HepG2 (cell line): ENCODE results near the gene LMOD1. TPM values are rescaled to one million over a fixed set of nuclear protein-coding genes. Genes with fewer than 3 reads are reported as not detected.

Source experiments
- ATF7-NPFF ChIP-seq: sonication (generic); formaldehyde crosslinking; IDR thresholded peaks from 2 replicates; pipeline ENCODE4 v1.8.1; 2023; ENCODE audit warnings: mild to moderate bottlenecking, low read depth, missing genetic modification reagents, moderate library complexity
- CBX1 ChIP-seq: IDR thresholded peaks from one replicate; pipeline ENCODE4 v1.6.1; 2016; ENCODE audit warnings: antibody characterized with exemption, low read depth
- CC2D1A ChIP-seq: sonication (generic); formaldehyde crosslinking; IDR thresholded peaks from 2 replicates; pipeline ENCODE4 v1.8.1; 2023; ENCODE audit warnings: mild to moderate bottlenecking, missing genetic modification reagents
- GTF3A ChIP-seq: sonication (generic); formaldehyde crosslinking; conservative IDR thresholded peaks from 2 replicates; pipeline ENCODE4 v1.4.0; 2020; ENCODE audit warnings: mild to moderate bottlenecking, missing genetic modification reagents
- HMG20B ChIP-seq: conservative IDR thresholded peaks from 2 replicates; pipeline ENCODE4 v1.6.1; 2016; ENCODE audit warnings: missing genetic modification reagents, missing compliant biosample characterization
- HNF4G ChIP-seq, 2 experiments: sonication (generic) in 1 of 2; formaldehyde crosslinking in 1 of 2; IDR thresholded peaks; 2 replicates each; pipeline versions ENCODE4 v1.4.0 to v1.6.1; 2011 to 2020; ENCODE audit warnings: borderline replicate concordance in 2 of 2, low read depth in 2 of 2, mild to moderate bottlenecking in 2 of 2, low read length in 1 of 2, missing genetic modification reagents in 1 of 2, moderate library complexity in 1 of 2
- HNRNPH1 ChIP-seq: fragments of 200-400 bp; formaldehyde crosslinking; optimal IDR thresholded peaks from 2 replicates; pipeline ENCODE3; 2017; ENCODE audit warnings: mild to moderate bottlenecking, low read depth, low read length
- MED13 ChIP-seq: sonication (generic); formaldehyde crosslinking; IDR thresholded peaks from 2 replicates; pipeline ENCODE4 v1.5.0; 2020; ENCODE audit warnings: missing genetic modification reagents
- NAIF1 ChIP-seq: sonication (generic); formaldehyde crosslinking; IDR thresholded peaks from 2 replicates; pipeline ENCODE4 v1.5.0; 2020; ENCODE audit warnings: mild to moderate bottlenecking, missing genetic modification reagents, borderline replicate concordance
- NFE2L1 ChIP-seq: sonication (generic); formaldehyde crosslinking; IDR thresholded peaks from 2 replicates; pipeline ENCODE4 v1.4.0; 2020; ENCODE audit warnings: missing genetic modification reagents, mild to moderate bottlenecking, borderline replicate concordance
- NFKBIZ ChIP-seq: IDR thresholded peaks from 2 replicates; pipeline ENCODE4 v1.6.1; 2018; ENCODE audit warnings: missing genetic modification reagents, missing compliant biosample characterization
- NFYC ChIP-seq: IDR thresholded peaks from 2 replicates; pipeline ENCODE4 v1.6.1; 2016; ENCODE audit warnings: missing genetic modification reagents, missing compliant biosample characterization
- RAD51 ChIP-seq: fragments of 450-650 bp; IDR thresholded peaks from 2 replicates; pipeline ENCODE4 v1.6.1; 2016; ENCODE audit warnings: borderline replicate concordance
- SMC3 ChIP-seq: IDR thresholded peaks from 2 replicates; pipeline ENCODE4 v1.6.1; 2011; ENCODE audit warnings: low read length, improper control_type of control experiment
- SNRNP70 ChIP-seq: fragments of 200-400 bp; formaldehyde crosslinking; IDR thresholded peaks from 2 replicates; pipeline ENCODE4 v1.6.1; 2017; ENCODE audit warnings: mild to moderate bottlenecking, low read depth, low read length, moderate library complexity
- ZBTB8A ChIP-seq: sonication (generic); formaldehyde crosslinking; IDR thresholded peaks from 2 replicates; pipeline ENCODE4 v1.4.0; 2020; ENCODE audit warnings: mild to moderate bottlenecking, low read depth, missing genetic modification reagents, borderline replicate concordance
- ZNF264 ChIP-seq: sonication (generic); formaldehyde crosslinking; IDR thresholded peaks from 2 replicates; pipeline ENCODE4 v1.4.0; 2020; ENCODE audit warnings: missing genetic modification reagents
- ZNF615 ChIP-seq: sonication (generic); formaldehyde crosslinking; IDR thresholded peaks from 2 replicates; pipeline ENCODE4 v1.5.0; 2020; ENCODE audit warnings: mild to moderate bottlenecking, missing genetic modification reagents, borderline replicate concordance
- ZNF703 ChIP-seq: sonication (generic); formaldehyde crosslinking; IDR thresholded peaks from 2 replicates; pipeline ENCODE4 v1.5.1; 2020; ENCODE audit warnings: missing genetic modification reagents, mild to moderate bottlenecking, moderate library complexity, borderline replicate concordance
- ZNF777 ChIP-seq: sonication (generic); formaldehyde crosslinking; IDR thresholded peaks from 2 replicates; pipeline ENCODE4 v1.4.0; 2020; ENCODE audit warnings: missing genetic modification reagents
- polyA plus RNA-seq, 8 experiments: library from polyadenylated mRNA; depleted of rRNA in 3 of 8; stranded (reverse) in 7 of 8; unstranded in 1 of 8; fragments of >200 nt; fragmentation: Illumina TruSeq in 4 of 8; extraction: Trizol in 4 of 8; gene quantifications; 2 replicates each; pipeline versions ENCODE4 v1.2.1 to v1.2.3, GENCODE V29; 2011 to 2016; ENCODE audit warnings: low read depth in 4 of 8, missing spikeins in 1 of 8, mixed read lengths in 1 of 8; ENCODE audit not compliant: insufficient read depth in 1 of 8
- total RNA-seq, 5 experiments: library from RNA; depleted of rRNA; stranded (reverse); fragments of >200 nt; fragmentation: Illumina TruSeq; extraction: Trizol; gene quantifications; 2 replicates each; pipeline ENCODE4 v1.2.3, GENCODE V29; 2016; ENCODE audit warnings: low read depth in 1 of 5
- TF ChIP-seq, protein P1 (sequence below): sonication (generic); formaldehyde crosslinking; IDR thresholded peaks from 2 replicates; pipeline ENCODE4 v1.4.0; 2020; ENCODE audit warnings: low read depth, mild to moderate bottlenecking, missing genetic modification reagents
- TF ChIP-seq, protein P2 (sequence below): sonication (generic); formaldehyde crosslinking; IDR thresholded peaks from 2 replicates; pipeline ENCODE4 v1.5.1; 2020; ENCODE audit warnings: mild to moderate bottlenecking, missing genetic modification reagents, moderate library complexity
- TF ChIP-seq, protein P3 (sequence below): conservative IDR thresholded peaks from 2 replicates; pipeline ENCODE4 v1.6.1; 2018; ENCODE audit warnings: missing genetic modification reagents
- TF ChIP-seq, protein P4 (sequence below): sonication (generic); formaldehyde crosslinking; conservative IDR thresholded peaks from 2 replicates; pipeline ENCODE4 v1.8.1; 2023; ENCODE audit warnings: missing genetic modification reagents
- TF ChIP-seq, protein P5 (sequence below): sonication (generic); formaldehyde crosslinking; IDR thresholded peaks from 2 replicates; pipeline ENCODE4 v1.5.0; 2020; ENCODE audit warnings: missing genetic modification reagents

The LMOD1 gene
- total and polyA plus RNA-seq, 2 of the 13 experiments (the other 11 are each of a cell fraction or from before 2014, with no cell fraction given), result not detected

DNA sequence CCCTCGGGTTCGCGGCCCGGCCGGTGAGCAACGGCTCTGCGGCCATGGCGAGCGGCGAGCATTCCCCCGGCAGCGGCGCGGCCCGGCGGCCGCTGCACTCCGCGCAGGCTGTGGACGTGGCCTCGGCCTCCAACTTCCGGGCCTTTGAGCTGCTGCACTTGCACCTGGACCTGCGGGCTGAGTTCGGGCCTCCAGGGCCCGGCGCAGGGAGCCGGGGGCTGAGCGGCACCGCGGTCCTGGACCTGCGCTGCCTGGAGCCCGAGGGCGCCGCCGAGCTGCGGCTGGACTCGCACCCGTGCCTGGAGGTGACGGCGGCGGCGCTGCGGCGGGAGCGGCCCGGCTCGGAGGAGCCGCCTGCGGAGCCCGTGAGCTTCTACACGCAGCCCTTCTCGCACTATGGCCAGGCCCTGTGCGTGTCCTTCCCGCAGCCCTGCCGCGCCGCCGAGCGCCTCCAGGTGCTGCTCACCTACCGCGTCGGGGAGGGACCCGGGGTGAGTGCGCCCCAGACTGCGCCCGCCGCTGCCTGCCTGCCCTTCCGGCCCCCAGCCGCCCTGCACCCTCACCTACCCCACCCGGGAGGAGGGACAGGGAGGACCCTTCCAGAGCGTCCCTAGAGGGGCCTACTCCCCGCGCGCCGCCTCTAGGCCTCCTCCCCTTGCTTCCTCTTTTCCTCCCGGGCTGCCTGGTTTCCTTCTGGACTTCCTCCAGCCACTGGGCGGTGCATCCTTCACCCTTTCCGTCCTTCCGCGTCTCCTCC lies 36.5 kb upstream of the LMOD1 start, which contains the start of gene RNPEP (continued):
- no peak for TF ChIP-seq RAD51
- no peak for TF ChIP-seq MED13
- TF ChIP-seq CC2D1A (CRISPR knock-in tag), result no peak
- TF ChIP-seq ZBTB8A (CRISPR knock-in tag), result 0 out of 2 replicates have a peak, but pooled peaks have one; percentile 65
- TF ChIP-seq GTF3A, result no peak
- TF ChIP-seq, protein P1, sequence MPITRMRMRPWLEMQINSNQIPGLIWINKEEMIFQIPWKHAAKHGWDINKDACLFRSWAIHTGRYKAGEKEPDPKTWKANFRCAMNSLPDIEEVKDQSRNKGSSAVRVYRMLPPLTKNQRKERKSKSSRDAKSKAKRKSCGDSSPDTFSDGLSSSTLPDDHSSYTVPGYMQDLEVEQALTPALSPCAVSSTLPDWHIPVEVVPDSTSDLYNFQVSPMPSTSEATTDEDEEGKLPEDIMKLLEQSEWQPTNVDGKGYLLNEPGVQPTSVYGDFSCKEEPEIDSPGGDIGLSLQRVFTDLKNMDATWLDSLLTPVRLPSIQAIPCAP, result no peak
- no peak for TF ChIP-seq ZNF264 (CRISPR knock-in tag)
- no peak for TF ChIP-seq HMG20B (CRISPR knock-in tag)
- TF ChIP-seq, protein P2, sequence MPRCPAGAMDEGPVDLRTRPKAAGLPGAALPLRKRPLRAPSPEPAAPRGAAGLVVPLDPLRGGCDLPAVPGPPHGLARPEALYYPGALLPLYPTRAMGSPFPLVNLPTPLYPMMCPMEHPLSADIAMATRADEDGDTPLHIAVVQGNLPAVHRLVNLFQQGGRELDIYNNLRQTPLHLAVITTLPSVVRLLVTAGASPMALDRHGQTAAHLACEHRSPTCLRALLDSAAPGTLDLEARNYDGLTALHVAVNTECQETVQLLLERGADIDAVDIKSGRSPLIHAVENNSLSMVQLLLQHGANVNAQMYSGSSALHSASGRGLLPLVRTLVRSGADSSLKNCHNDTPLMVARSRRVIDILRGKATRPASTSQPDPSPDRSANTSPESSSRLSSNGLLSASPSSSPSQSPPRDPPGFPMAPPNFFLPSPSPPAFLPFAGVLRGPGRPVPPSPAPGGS, result peak; percentile 77; the same call in 1 of the 2 replicates
- TF ChIP-seq CBX1, result no peak
- TF ChIP-seq, protein P3, sequence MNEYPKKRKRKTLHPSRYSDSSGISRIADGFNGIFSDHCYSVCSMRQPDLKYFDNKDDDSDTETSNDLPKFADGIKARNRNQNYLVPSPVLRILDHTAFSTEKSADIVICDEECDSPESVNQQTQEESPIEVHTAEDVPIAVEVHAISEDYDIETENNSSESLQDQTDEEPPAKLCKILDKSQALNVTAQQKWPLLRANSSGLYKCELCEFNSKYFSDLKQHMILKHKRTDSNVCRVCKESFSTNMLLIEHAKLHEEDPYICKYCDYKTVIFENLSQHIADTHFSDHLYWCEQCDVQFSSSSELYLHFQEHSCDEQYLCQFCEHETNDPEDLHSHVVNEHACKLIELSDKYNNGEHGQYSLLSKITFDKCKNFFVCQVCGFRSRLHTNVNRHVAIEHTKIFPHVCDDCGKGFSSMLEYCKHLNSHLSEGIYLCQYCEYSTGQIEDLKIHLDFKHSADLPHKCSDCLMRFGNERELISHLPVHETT (CRISPR knock-in tag), result peak; percentile 15
- TF ChIP-seq, protein P4, sequence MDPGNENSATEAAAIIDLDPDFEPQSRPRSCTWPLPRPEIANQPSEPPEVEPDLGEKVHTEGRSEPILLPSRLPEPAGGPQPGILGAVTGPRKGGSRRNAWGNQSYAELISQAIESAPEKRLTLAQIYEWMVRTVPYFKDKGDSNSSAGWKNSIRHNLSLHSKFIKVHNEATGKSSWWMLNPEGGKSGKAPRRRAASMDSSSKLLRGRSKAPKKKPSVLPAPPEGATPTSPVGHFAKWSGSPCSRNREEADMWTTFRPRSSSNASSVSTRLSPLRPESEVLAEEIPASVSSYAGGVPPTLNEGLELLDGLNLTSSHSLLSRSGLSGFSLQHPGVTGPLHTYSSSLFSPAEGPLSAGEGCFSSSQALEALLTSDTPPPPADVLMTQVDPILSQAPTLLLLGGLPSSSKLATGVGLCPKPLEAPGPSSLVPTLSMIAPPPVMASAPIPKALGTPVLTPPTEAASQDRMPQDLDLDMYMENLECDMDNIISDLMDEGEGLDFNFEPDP (CRISPR knock-in tag), result no peak
- no peak for TF ChIP-seq SNRNP70
- no peak for TF ChIP-seq SMC3
- peak; percentile 77 for TF ChIP-seq ZNF777 (CRISPR knock-in tag)
- TF ChIP-seq NFE2L1, result no peak
- no peak for TF ChIP-seq ZNF615
- TF ChIP-seq NAIF1 (CRISPR knock-in tag), result peak; percentile 58; the same call in 1 of the 2 replicates
- no peak for TF ChIP-seq HNF4G (IDR thresholded peaks at IDR 0.05; ENCODE audit: borderline replicate concordance, low read depth, low read length)
- 0 out of 2 replicates have a peak, but pooled peaks have one; percentile 29 for TF ChIP-seq HNF4G (CRISPR knock-in tag; IDR thresholded peaks at IDR 0.05; ENCODE audit: borderline replicate concordance, low read depth)
- no peak for TF ChIP-seq HNRNPH1
- no peak for TF ChIP-seq NFKBIZ
- TF ChIP-seq NFYC (CRISPR knock-in tag), result no peak
- no peak for TF ChIP-seq ZNF703
- peak; percentile 44 for TF ChIP-seq ATF7-NPFF (CRISPR knock-in tag)
- TF ChIP-seq, protein P5, sequence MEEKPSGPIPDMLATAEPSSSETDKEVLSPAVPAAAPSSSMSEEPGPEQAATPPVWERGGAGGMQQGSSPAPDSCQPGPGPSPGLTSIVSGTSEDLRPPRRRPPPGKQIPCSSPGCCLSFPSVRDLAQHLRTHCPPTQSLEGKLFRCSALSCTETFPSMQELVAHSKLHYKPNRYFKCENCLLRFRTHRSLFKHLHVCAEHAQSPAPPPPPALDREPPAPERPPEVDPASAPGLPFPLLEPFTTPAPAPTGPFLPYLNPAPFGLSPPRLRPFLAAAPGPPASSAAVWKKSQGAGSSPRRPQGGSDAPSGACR (CRISPR knock-in tag), result no peak; the same call in 1 of the 2 replicates
